GM21367 (cell line): ENCODE measurements around the gene SH3BP2.

ENCODE experiments used
- ATAC-seq: cut with Tn5 transposase; IDR thresholded peaks from one replicate; pipeline ENCODE4 v1.9.1; 2021; ENCODE audit not compliant: unreplicated experiment

Gene SH3BP2

GRCh38 chr4:2790583-2791517 lies 2.0 kb upstream of the SH3BP2 start:
- no peak for ATAC-seq

DNA sequence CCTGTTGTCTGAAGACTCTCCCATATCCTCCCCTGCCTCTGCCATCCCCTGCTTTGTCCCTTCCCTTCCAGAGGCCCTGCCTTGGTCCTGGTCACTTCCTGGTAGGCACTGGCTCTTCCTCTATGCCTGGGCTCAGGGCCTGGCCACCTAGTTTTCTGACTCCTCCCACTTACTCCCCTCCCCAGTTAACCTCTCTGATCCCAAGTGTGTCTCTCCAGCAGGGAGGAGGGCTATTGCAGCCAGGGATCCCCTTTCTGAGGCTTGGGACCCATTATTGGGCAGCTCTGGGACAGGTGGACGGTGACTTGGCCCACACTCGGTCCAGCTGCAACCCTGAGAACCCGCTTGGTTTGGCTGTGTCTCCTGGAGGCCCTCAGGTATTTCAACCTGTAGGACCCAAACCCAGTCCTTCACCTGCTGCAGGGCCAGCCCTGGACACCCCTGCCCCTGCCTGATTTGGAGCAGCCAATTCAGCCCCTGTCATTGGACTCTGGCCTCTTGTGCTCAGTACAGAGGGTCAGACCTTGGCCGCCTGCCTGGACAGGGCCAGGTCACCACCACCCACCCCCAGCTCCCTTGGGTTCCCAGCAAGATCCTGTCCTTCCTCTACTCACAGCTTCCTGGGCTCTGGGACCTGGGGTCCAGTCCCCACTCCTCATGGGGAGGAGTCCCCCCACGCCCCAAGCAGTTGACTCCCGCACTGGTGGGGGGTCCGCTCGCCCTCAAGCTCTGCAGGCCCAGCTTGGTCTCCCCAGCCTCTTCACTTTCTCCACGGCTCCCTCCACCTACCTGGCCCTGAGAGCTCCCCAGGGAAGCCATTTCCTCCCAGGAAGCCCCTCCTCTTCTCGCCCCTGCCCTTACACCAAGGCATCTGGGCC lies 1.1 kb upstream of the SH3BP2 start:
- no peak for ATAC-seq

- no peak for ATAC-seq
These were observed 532 bp upstream of the SH3BP2 start for GRCh38 chr4:2792396-2792710.

DNA sequence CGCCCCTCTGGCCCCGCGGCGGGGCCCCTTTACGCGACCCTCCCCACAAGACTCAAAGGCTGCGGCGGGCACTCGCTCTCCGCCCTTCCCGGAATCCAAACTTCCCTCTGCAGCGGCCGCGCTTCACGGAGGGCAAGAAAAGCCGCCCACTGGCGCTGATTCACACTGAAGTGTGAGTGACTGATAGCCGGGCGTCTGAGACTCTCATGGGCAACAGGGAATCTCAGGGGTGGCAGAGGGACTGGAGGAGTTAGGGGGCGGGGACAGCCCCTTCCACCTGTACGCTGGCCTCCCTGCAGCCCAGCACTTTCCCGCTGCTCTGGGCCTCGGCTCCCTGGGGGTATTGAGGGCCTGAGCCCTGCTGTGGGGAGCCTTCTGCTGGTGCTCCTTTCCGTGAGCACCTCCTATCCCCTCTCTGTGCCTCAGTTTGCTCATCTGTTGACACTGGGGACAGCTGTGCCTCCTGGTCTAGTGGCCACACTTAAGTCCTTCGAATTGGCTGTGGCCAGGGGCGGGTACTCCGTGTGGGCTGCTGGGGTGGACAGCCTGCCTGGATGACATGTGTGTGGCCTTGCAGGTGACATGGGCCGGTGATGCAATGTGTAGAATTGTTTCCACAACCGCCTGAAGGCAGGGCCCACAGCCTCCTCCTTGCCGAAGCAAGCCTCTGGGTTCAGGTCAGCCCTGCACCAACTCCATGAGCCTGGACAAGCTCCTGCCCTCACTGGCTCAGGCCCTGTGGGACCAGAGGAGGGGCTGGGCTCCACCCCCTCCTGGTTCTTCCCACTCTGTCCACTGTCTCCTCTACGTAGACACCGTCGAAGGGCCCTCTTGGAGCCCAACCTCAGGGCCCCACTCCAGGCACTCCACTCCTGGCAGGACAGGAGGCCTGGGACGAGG lies 951 bp downstream of the SH3BP2 start:
- no peak for ATAC-seq

DNA sequence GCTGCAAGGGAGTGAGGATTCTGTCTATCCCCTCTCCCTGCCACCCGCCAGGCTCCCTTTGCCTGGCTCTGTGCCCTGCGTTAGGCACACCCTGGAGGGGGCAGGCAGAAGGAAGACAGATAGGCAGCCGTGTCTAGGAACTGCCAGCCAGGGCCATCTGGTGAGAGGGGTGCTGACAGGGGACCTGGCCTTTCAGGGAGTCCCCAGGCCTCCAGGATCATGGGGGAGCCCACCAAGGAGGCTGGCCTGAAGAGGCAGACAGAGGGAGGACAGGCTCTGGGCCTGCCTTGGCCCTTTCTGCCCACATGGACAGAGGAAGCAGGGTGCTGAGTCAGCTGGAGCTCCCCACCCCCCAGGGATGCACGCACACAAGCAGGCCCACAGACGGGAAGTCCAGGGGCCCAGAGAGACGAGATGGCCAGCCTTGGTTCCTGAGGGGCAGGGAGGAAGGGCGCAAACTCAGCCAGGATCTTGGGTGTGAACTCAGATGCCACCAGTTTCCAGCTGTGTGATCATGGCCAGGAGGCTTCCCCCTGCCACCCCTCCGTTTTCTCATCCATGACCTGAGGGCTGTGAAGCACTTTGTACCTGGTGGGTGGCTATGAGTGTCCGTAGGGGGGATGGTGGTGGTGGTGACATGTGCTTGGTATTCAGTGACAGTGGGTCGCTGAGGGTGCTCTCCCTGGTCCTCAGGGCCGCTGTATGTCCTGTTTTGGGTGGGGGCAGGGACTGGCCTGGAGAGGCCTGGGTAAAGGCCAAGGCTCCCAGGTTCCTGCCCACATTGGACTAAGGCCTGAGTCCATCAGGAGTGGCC lies 1.8 kb downstream of the SH3BP2 start:
- ATAC-seq, result no peak

- no peak for ATAC-seq
These were observed 2.5 kb downstream of the SH3BP2 start for GRCh38 chr4:2795300-2795892.

DNA sequence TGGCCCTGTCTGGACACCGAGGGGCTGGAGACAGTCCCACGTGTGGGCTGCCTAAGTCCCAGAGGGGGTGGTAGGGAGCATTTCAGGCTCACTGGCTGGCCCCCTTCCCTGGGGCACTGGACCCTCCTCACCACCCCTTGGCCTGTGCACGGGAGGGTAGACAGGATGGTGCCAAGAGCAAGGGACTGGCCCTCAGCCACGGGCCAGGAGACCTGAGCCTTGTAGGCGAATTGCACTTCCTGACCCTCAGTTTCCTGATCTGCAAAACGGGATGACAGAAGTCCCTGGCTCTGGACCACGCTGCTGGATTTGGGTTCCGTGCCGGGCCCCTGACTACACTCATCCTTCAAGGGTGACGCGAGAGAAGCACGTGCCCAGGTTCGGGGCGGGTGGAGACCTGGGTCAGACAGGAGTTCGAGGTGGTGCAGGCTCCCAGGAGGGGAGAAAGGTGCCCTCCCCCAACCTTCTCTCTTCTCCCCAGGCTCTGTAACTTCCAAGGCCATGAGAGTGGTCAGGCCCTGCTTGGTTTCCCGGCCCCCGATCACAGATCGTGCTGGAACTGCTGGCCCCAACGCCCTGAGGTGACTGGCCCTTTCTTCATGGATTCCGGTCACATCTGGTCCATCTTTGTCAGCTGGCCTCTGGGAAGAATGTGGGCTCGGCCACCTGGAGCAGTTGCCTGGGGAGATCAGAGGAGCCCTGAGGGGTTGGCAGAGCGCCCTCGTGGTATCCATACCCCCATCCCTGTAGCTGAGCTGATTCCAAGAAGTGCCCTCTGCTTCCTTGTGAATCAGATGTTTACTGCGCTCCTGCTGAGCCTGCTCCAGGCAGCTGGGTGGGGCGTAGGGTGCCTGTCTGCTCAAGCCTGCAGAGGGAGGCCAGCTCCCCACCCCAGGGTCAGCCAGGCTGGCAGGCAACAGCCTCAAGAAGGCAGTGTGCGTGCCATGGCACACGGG lies 3.3 kb downstream of the SH3BP2 start:
- no peak for ATAC-seq

DNA sequence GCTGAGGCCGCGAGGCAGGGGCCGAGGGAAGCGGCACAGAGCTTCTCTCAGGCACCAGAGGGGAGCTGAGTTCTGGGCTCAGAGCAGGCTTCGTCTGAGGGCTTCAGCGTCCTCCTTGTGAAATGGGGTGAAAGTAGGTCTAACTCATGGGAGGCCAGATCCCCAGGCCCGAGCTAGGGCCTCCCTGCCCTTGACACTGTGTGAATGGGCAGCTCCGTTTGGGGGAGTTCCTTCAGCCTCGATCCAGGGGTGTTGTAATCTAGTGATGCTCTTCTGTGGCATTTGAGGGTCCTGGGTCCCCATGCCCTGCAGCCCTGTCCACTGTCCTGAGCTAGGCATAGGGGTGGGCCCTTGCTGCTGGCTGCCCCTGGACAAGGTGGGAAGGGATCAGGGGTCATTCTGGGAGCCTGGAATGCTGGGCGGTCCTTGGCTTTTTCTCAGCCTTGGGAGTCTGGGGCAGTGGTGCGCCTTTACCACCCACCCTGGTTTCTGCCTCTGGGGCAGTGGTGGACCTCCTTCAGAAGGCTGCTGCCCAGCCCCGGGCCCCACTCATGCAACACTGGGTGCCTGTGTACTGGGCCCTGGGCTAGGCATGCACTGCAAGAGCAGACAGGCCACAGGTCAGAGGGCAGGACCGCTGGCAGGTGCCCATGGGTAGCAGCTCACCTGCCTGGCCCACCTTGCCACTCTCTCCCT lies 4.1 kb downstream of the SH3BP2 start:
- no peak for ATAC-seq

GRCh38 chr4:2797545-2798305 lies 4.8 kb downstream of the SH3BP2 start:
- no peak for ATAC-seq

DNA sequence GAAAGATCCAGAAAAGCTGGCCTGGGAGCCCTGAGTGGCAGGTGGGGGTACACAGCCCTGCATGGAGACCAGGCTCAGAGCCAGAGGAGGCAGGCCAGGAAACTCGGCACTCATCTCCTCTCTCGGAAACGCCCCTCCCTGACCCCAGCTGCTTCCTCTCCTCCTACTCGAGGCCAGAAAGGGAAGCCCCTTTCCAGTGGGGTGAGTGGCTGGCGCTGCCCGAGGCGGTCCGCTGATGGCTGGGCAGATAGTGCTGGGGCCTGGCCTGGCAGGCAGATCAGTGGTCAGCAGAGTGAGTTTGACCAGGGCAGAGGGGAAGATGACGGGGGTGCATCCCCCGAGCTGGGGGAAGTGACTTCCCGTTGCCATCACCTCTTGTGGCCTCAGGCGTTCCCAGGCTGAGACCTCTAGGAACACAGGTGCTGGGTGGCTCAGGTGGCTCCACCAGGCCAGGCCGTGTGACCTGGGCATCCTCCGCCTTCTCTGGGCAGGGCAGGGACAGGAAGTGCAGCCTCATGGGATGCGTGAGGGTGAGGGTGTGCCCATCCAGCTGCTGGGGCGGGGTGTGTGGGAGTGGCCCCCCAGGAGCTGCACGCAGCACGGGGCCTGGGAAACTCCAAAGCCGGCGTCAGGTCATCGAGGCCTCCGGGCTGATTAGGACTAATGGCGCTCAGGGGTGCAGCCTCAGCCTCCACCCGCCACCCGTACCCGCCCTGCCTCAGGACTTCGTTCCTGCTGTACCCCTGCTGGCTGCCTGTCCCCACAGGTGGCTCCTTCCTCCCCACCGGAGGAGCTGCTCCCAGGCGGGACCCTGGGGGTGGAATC lies 5.7 kb downstream of the SH3BP2 start:
- ATAC-seq, result no peak

GRCh38 chr4:2799224-2799911 lies 6.5 kb downstream of the SH3BP2 start:
- ATAC-seq, result no peak

DNA sequence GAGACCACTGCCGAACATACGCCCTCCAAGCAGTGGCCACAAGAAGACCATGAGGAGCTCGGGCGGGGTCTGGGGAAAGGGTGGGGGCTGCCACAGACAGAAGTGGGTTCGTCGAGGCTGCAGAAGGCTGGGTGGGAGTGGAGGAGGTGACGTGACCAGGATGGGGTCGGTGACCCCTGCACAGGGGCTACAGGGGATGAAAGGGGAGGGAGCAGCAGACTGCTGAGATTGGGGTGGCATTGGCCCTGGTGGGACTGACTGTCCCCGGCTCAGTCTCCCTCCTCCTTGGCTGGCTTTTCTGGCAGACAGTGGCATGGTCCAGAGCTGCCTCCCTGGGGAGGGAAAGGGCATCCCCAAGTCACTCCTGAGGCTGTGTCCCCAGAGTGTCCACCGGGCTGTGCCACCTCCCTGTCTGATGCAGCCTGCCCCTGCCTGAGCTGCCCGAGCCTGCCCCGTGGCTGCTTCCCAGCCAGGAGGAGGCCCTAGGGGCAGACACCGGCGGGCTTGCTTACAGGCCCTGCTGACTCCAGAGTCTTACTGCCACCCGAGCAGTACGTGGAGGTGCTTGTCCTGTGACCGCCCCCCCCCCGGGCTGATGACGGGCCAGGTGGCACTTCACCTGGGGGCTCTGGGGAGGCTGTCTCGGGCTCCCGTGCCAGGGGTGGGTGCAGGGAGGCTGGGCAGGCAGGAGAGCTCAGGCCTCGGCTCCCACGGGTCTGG lies 7.2 kb downstream of the SH3BP2 start:
- no peak for ATAC-seq

- ATAC-seq, result no peak
These were observed 8.1 kb downstream of the SH3BP2 start for GRCh38 chr4:2800691-2801596.
